Measurements from ENCODE around the gene KRT16. TPM values are rescaled to one million over a fixed set of nuclear protein-coding genes. Genes with fewer than 3 reads are reported as not detected.

The KRT16 gene
- total RNA-seq, 1 experiment from 2014 or later: not detected

DNA sequence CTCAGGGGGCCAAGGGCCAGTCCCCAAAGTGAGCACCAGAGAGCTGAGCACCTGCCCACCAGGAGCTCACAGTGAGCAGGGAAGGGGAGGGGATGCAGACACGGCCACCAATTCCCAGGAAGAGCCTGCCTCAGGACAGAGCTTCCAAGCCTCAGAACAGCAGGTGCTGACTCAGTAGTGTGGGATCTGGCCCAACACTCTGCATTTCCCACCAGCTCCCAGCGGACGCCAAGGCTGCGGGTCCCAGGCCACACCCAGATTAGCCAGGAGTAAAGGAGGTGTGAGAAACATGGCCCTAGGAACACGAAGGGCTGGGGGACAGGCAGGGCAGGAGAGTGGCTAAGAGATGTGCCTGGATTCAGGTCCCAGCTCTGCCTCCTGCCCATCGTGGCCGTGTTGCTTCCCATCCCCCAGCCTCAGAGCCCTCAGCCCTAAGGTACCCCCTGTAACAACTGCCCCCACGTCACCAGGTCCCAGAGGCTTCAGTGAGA is 47.7 kb upstream of the KRT16 start:
- Histone ChIP-seq H3K9ac (ENCODE audit: extremely low read depth, insufficient read length, low read length) (no peak overlapping the region), H2BK12ac (ENCODE audit: insufficient read length, low read depth, low read length) (no peak overlapping the region), H3T11ph (ENCODE audit: low read length) (no peak overlapping the region), H3K56ac (ENCODE audit: insufficient read length, low read depth, low read length) (no peak overlapping the region), H2BK5ac (ENCODE audit: insufficient read length, low read length) (no peak overlapping the region), H3K79me1 (ENCODE audit: insufficient read depth, low read depth, low read length, poor library complexity, severe bottlenecking) (no peaks in the 10 kb centered on the region), H3K79me2 (ENCODE audit: insufficient read depth, low read length) (no peaks in the 10 kb centered on the region), H3K14ac (ENCODE audit: insufficient read depth, low read length) (no peak overlapping the region), H3K4me2 (ENCODE audit: insufficient read depth, insufficient read length, low read length) (no peak overlapping the region), H3K23ac (ENCODE audit: insufficient read length, low read depth, low read length) (no peak overlapping the region), H3K27me3 (ENCODE audit: insufficient read depth, low read length) (peaks cover 3% of the 10 kb centered on the region; the same call in 1 of the 2 replicates), H4K8ac (replicated peaks; ENCODE audit: insufficient read length, low read depth, low read length) (no peak overlapping the region), H3K23me2 (ENCODE audit: insufficient read length, low read depth, low read length, poor library complexity, severe bottlenecking) (no peaks in the 10 kb centered on the region), H2AK5ac (ENCODE audit: insufficient read length, low read length) (no peak overlapping the region), H4K20me1 (ENCODE audit: control insufficient read depth, insufficient read depth, insufficient read length) (no peaks in the 10 kb centered on the region), H3K9me3 (ENCODE audit: control insufficient read depth, low read depth, low read length) (no peaks in the 10 kb centered on the region), H2BK15ac (ENCODE audit: low read depth, low read length) (no peak overlapping the region), H2BK20ac (ENCODE audit: low read depth, low read length, poor library complexity, severe bottlenecking) (no peak overlapping the region), H2BK120ac (ENCODE audit: low read depth, low read length, poor library complexity, severe bottlenecking) (no peak overlapping the region), H3K27ac (ENCODE audit: insufficient read length, low read depth, low read length) (no peak overlapping the region), H3K4ac (ENCODE audit: low read depth, low read length) (no peak overlapping the region), H3K18ac (ENCODE audit: insufficient read length, low read depth, low read length) (no peak overlapping the region), H4K5ac (ENCODE audit: insufficient read length, low read depth, low read length) (no peak overlapping the region), H3K4me1 (ENCODE audit: insufficient read depth, low read length) (no peaks in the 10 kb centered on the region), H4K91ac (ENCODE audit: insufficient read length, low read depth, low read length) (no peak overlapping the region), H2AFZ (ENCODE audit: low read length) (no peak overlapping the region)
- H3K36me3 Mint-ChIP-seq (ENCODE audit: insufficient read depth in 1 of 3, low read depth in 3 of 3): no peaks in the 10 kb centered on the region
- H3K27ac Mint-ChIP-seq: no peak overlapping the region; a peak in 1 of 7 replicates
- H3K27me3 Mint-ChIP-seq (ENCODE audit: low read depth): peaks cover 22% of the 10 kb centered on the region
- no peaks in the 10 kb centered on the region for H3K9me3 Mint-ChIP-seq
- H3K4me1 Mint-ChIP-seq: peaks cover 7 to 16% of the 10 kb centered on the region in 2 experiments
- H3K4me3 Mint-ChIP-seq: no peak overlapping the region; a peak in 1 of 5 replicates
- TF ChIP-seq, protein P1, sequence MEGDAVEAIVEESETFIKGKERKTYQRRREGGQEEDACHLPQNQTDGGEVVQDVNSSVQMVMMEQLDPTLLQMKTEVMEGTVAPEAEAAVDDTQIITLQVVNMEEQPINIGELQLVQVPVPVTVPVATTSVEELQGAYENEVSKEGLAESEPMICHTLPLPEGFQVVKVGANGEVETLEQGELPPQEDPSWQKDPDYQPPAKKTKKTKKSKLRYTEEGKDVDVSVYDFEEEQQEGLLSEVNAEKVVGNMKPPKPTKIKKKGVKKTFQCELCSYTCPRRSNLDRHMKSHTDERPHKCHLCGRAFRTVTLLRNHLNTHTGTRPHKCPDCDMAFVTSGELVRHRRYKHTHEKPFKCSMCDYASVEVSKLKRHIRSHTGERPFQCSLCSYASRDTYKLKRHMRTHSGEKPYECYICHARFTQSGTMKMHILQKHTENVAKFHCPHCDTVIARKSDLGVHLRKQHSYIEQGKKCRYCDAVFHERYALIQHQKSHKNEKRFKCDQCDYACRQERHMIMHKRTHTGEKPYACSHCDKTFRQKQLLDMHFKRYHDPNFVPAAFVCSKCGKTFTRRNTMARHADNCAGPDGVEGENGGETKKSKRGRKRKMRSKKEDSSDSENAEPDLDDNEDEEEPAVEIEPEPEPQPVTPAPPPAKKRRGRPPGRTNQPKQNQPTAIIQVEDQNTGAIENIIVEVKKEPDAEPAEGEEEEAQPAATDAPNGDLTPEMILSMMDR (conservative IDR thresholded peaks at IDR 0.05): no peak
- DNase-seq: no peak
- no CpG with 5 or more reads among the region's 8 CpGs for WGBS (ENCODE audit: extremely low coverage, insufficient read length, low lambda C conversion rate)
